Brain microvascular endothelial cell (primary cell): ENCODE measurements around the gene PPM1A.
"Not testable (repeated sequence)": the region's sequence is repeated elsewhere in the genome, so short reads cannot be mapped to it uniquely, and the experiment has no call there.

ENCODE experiments used
- DNase-seq: peaks from one replicate; pipeline ENCODE4 v3.0.0-alpha.2; 2020
- H3K27ac ChIP-seq: fragments of 250-450 bp; sonication (Bioruptor Pico); 2 replicates; pipeline ENCODE4 v1.5.1; 2020; ENCODE audit warnings: mild to moderate bottlenecking, moderate library complexity
- H3K27me3 ChIP-seq: fragments of 250-450 bp; sonication (Bioruptor Pico); replicated peaks from 2 replicates; pipeline ENCODE4 v1.5.1; 2020; ENCODE audit warnings: mild to moderate bottlenecking
- H3K36me3 ChIP-seq: fragments of 250-450 bp; sonication (Bioruptor Pico); replicated peaks from 2 replicates; pipeline ENCODE4 v1.5.1; 2020; ENCODE audit warnings: mild to moderate bottlenecking
- H3K4me3 ChIP-seq: 2 replicates; pipeline ENCODE4 v1.5.1; 2011; ENCODE audit warnings: low read depth, mild to moderate bottlenecking, control low read depth, low read length, moderate library complexity
- in situ Hi-C: cut with HindIII; loops from 2 replicates; pipeline ENCODE4 v1.10.0; 2017; ENCODE audit warnings: low sequenced_read_pairs, low pct_ligation_motif_present
- TF ChIP-seq, protein P1 (sequence below): IDR thresholded peaks from 2 replicates; pipeline ENCODE4 v1.5.1; 2011; ENCODE audit warnings: low read depth, mild to moderate bottlenecking, moderate library complexity, low read length, control low read depth, inconsistent platforms; ENCODE audit errors: missing control alignments

PPM1A gene

DNA sequence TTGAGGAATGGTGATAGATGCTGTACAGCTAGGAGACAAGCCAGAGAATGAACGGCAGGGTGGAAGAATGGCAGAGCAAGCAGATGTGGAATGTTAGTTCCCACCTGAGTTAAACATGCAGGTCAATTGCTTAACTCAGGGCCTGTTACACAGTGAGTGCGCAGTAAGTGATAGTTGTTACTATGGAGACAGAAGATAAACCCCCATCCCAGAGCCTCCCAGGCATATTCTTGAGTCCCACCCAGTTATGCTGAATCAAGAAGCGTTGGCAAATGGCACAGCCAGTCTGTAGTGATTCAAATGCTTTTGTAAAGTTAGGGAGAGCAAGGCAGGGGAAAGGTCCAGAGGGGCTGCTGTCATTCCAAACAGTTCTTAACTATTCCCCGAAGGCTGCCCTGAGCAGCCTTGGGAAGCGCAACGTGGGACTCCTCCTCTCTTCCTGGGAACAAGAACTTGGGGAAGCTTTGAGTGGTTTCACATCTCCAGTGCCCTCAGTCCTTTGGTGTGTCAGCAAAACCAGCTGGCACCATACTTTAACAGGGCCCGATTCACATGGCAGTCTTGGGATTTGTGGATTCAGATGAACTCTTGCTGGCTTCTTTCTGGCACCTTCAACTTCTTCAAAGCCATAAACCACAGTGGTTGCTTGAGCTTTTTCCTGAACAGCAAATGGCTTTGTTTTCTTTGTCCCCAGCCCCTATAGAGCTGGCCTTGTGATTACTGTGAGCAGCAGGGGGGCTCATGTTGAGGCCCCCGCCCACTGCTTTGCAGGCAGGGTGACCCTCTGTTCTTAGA is 66.4 kb downstream of the PPM1A start:
- DNase-seq, result no peak
- Histone ChIP-seq H3K27me3 (no peaks in the 10 kb centered on the region), H3K36me3 (no peaks in the 10 kb centered on the region), H3K4me3 (no peak overlapping the region), H3K27ac (no peak overlapping the region)
- TF ChIP-seq, protein P1, sequence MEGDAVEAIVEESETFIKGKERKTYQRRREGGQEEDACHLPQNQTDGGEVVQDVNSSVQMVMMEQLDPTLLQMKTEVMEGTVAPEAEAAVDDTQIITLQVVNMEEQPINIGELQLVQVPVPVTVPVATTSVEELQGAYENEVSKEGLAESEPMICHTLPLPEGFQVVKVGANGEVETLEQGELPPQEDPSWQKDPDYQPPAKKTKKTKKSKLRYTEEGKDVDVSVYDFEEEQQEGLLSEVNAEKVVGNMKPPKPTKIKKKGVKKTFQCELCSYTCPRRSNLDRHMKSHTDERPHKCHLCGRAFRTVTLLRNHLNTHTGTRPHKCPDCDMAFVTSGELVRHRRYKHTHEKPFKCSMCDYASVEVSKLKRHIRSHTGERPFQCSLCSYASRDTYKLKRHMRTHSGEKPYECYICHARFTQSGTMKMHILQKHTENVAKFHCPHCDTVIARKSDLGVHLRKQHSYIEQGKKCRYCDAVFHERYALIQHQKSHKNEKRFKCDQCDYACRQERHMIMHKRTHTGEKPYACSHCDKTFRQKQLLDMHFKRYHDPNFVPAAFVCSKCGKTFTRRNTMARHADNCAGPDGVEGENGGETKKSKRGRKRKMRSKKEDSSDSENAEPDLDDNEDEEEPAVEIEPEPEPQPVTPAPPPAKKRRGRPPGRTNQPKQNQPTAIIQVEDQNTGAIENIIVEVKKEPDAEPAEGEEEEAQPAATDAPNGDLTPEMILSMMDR, result no peak
- in situ Hi-C loops, result no loop called here

DNA sequence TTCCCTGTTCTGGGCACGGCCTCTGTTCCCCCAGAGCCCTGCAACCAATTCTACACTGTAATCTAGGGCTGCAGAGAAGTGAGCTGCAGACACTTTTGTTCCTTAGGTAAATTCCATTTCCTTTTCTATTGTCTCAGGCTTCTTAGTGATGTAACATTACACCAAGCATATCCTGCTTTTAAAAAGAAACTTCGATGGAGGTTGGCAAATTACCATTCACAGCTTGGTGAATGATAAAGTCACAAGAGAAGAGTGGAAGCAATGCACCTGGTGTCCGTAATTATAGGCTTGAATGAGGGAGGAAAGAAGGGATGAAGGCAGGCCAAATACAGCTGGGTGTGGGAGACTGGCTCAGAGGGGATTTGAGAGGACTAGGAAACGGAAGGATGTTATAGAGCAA is 68.6 kb downstream of the PPM1A start:
- TF ChIP-seq, protein P1, result no peak

DNA sequence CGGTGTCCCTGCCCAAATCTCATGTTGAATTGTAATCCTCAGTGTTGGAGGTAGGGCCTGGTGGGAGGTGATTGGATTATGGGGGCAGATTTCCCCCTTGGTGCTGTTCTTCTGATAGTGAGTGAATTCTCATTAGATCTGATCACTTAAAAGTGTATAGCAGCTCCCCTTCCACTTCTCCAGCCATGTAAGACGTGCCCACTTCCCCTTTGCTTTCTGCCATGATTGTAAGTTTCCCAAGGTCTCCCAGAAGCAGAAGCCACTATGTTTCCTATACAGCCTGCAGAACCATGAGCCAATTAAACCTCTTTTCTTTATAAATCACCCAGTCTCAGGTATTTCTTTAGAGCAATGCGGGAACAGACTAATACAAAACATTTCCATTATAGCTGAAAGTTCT is 71.8 kb downstream of the PPM1A start:
- H3K4me3 ChIP-seq, DNase-seq, H3K36me3 ChIP-seq, H3K27ac ChIP-seq, H3K27me3 ChIP-seq, in situ Hi-C loops: not testable (repeated sequence)

More for the DNA sequence above, 68.6 kb downstream of the PPM1A start:
- Histone ChIP-seq H3K27me3 (peaks cover 2% of the 10 kb centered on the region), H3K36me3 (no peaks in the 10 kb centered on the region), H3K4me3 (no peak overlapping the region), H3K27ac (no peak overlapping the region)
- no peak for DNase-seq
- in situ Hi-C loops, result no loop called here

DNA sequence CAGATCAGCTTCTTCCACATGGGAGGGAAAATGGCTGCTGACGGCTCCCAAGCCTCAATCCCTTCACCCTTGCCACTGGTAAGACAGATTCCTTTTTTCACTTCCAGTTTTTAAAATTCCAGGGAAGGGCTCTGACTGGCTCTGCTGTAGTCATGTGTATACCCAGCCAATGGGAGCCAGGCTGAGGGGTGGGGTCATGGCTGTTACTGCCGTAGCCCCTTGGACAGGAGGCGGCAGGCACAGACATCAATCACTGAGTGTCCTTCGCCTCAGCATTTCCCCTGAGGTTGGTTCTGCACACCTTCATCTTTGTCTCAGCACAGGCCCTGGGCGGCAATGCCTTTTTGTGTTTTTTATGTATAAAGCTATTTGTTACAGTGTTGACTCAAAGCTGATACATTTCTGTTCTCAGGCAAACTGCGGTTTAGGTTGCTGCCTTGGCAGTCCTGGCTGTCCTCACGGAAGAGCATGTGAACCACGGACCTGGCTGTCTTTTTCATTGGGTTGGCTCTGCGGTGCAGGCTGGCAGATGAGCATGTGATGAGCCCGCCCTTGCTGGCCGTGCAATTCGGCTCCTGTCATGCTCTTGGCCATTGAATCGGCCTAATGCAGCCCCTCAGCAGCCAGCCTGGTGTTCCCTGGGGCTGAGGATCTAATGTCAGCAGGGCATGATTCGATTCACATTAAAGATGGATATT is 74.3 kb downstream of the PPM1A start:
- DNase-seq, result no peak
- Histone ChIP-seq H3K27ac (no peak overlapping the region), H3K36me3 (no peaks in the 10 kb centered on the region), H3K27me3 (peaks cover 4% of the 10 kb centered on the region), H3K4me3 (no peak overlapping the region)
- in situ Hi-C loops, result no loop called here
- TF ChIP-seq, protein P1, result no peak

DNA sequence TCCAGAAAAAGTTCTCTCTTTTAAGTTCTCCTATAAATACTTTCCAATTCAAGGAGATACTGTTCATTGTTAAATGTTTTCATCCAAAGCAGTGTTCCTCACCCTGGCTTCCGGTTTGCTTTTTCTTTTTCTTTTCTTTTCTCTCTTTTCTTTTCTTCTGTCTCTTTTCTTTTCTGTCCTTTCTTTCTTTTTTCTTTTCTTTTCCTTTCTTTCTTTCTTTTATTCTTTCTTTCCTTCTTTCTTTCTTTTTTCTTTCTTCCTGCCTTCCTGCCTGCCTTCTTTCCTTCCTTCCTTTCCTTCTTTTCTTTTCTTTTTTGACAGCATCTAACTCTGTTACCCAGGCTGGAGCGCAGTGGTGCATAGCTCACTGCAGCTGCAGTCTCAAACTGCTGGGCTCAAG is 75.8 kb downstream of the PPM1A start:
- Histone ChIP-seq H3K4me3 (no peak overlapping the region), H3K27ac (no peak overlapping the region), H3K36me3 (no peaks in the 10 kb centered on the region), H3K27me3 (peaks cover 4% of the 10 kb centered on the region)
- TF ChIP-seq, protein P1, result no peak
- in situ Hi-C loops, result no loop called here
- no peak for DNase-seq

DNA sequence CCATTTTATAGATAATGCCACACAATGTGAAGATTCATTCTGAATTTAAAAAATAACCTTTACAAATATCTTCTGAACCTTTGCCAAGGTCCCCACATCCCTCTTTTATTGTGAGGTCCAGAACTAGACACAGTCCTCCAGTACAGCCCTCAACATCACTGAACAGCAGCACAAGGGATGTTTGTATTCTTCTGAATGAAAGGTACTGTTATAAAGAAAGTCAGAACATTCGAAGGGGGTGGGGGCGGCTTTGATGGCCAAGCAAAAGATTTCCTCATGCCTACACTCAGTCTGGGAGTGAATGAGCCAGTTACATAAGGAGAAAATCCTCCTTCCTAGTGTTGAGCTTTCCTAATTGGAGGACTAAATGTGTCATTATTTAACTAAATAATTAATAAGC is 77.3 kb downstream of the PPM1A start:
- no peak for DNase-seq
- no peak overlapping the region for H3K4me3 ChIP-seq
- H3K36me3 ChIP-seq, result no peaks in the 10 kb centered on the region
- in situ Hi-C loops, result no loop called here
- TF ChIP-seq, protein P1, result no peak
- H3K27me3 ChIP-seq, result peaks cover 3% of the 10 kb centered on the region
- no peak overlapping the region for H3K27ac ChIP-seq
